Measurements from ENCODE around the gene HOMER2. TPM values are rescaled to one million over a fixed set of nuclear protein-coding genes. Genes with fewer than 3 reads are reported as not detected.
"Not testable (repeated sequence)": the region's sequence is repeated elsewhere in the genome, so short reads cannot be mapped to it uniquely, and the experiment has no call there.

HOMER2 gene
- 3.7 and 4.1 TPM in 2 replicates for total RNA-seq (2012; rRNA removed)

GRCh38 chr15:82952158-82953081, at the start of gene HOMER2:
Gene HOMER2 (minus strand): TSS chr15:82952720. CDS start chr15:82952535, 185 bp downstream.
- H3K4me2 ChIP-seq (ENCODE audit: low read length), result peak within 1 kb of the TSS; percentile 83
- H3K4me3 ChIP-seq (ENCODE audit: low read length), result peak within 1 kb of the TSS; percentile 73
- H3K4me1 ChIP-seq (ENCODE audit: control insufficient read depth, insufficient read depth, low read length), result peaks cover 8% of the 10 kb centered on the region
- peak within 1 kb of the TSS; percentile 61 for H3K9ac ChIP-seq (ENCODE audit: low read depth, low read length)
- H3K9me3 ChIP-seq (replicated peaks; ENCODE audit: low read length), result no peaks in the 10 kb centered on the region
- no peaks in the 10 kb centered on the region for H3K36me3 ChIP-seq (ENCODE audit: insufficient read depth, low read length)
- peaks cover 11% of the 10 kb centered on the region for H3K27me3 ChIP-seq (ENCODE audit: control insufficient read depth, insufficient read depth, low read length)

GRCh38 chr15:83000672-83001031, 48.1 kb upstream of the HOMER2 start:
- not testable (repeated sequence) for H3K36me3 ChIP-seq (ENCODE audit: insufficient read depth, low read length); H3K4me1 ChIP-seq (ENCODE audit: control insufficient read depth, insufficient read depth, low read length); H3K9me3 ChIP-seq (replicated peaks; ENCODE audit: low read length); H3K4me2 ChIP-seq (ENCODE audit: low read length); H3K9ac ChIP-seq (ENCODE audit: low read depth, low read length); H3K27me3 ChIP-seq (ENCODE audit: control insufficient read depth, insufficient read depth, low read length); H3K4me3 ChIP-seq (ENCODE audit: low read length)

- no peaks in the 10 kb centered on the region for H3K27me3 ChIP-seq (ENCODE audit: control insufficient read depth, insufficient read depth, low read length)
- H3K9me3 ChIP-seq (replicated peaks; ENCODE audit: low read length), result no peaks in the 10 kb centered on the region
- peak overlapping the region; percentile 61 for H3K9ac ChIP-seq (ENCODE audit: low read depth, low read length)
- H3K4me3 ChIP-seq (ENCODE audit: low read length), result peak overlapping the region; percentile 68
- H3K4me1 ChIP-seq (ENCODE audit: control insufficient read depth, insufficient read depth, low read length), result no peaks in the 10 kb centered on the region
- H3K36me3 ChIP-seq (ENCODE audit: insufficient read depth, low read length), result no peaks in the 10 kb centered on the region
- peak overlapping the region; percentile 86 for H3K4me2 ChIP-seq (ENCODE audit: low read length)
Observed at GRCh38 chr15:82999905-83000671, 47.6 kb upstream of the HOMER2 start.

- Histone ChIP-seq H3K9me3 (replicated peaks; ENCODE audit: low read length) (no peaks in the 10 kb centered on the region), H3K4me3 (ENCODE audit: low read length) (no peak overlapping the region), H3K9ac (ENCODE audit: low read depth, low read length) (no peak overlapping the region)
Observed at GRCh38 chr15:82999426-82999825, 46.9 kb upstream of the HOMER2 start.

GRCh38 chr15:82995938-82996337, 43.4 kb upstream of the HOMER2 start:
- H3K27me3 ChIP-seq (ENCODE audit: control insufficient read depth, insufficient read depth, low read length), result no peaks in the 10 kb centered on the region
- no peaks in the 10 kb centered on the region for H3K9me3 ChIP-seq (replicated peaks; ENCODE audit: low read length)
- no peak overlapping the region for H3K4me2 ChIP-seq (ENCODE audit: low read length)
- no peaks in the 10 kb centered on the region for H3K36me3 ChIP-seq (ENCODE audit: insufficient read depth, low read length)
- no peak overlapping the region for H3K4me3 ChIP-seq (ENCODE audit: low read length)
- H3K9ac ChIP-seq (ENCODE audit: low read depth, low read length), result no peak overlapping the region
- no peaks in the 10 kb centered on the region for H3K4me1 ChIP-seq (ENCODE audit: control insufficient read depth, insufficient read depth, low read length)

More at GRCh38 chr15:82999426-82999825, 46.9 kb upstream of the HOMER2 start:
- H3K27me3 ChIP-seq (ENCODE audit: control insufficient read depth, insufficient read depth, low read length), result no peaks in the 10 kb centered on the region
- H3K4me1 ChIP-seq (ENCODE audit: control insufficient read depth, insufficient read depth, low read length), result no peaks in the 10 kb centered on the region
- no peaks in the 10 kb centered on the region for H3K36me3 ChIP-seq (ENCODE audit: insufficient read depth, low read length)
- no peak overlapping the region for H3K4me2 ChIP-seq (ENCODE audit: low read length)

- Histone ChIP-seq H3K4me2 (ENCODE audit: low read length) (no peak overlapping the region), H3K9ac (ENCODE audit: low read depth, low read length) (no peak overlapping the region), H3K4me3 (ENCODE audit: low read length) (no peak overlapping the region), H3K9me3 (replicated peaks; ENCODE audit: low read length) (no peaks in the 10 kb centered on the region), H3K27me3 (ENCODE audit: control insufficient read depth, insufficient read depth, low read length) (no peaks in the 10 kb centered on the region), H3K36me3 (ENCODE audit: insufficient read depth, low read length) (no peaks in the 10 kb centered on the region), H3K4me1 (ENCODE audit: control insufficient read depth, insufficient read depth, low read length) (no peaks in the 10 kb centered on the region)
Observed at GRCh38 chr15:82995076-82995475, 42.6 kb upstream of the HOMER2 start.

GRCh38 chr15:82993144-82993543, 40.6 kb upstream of the HOMER2 start:
- no peak overlapping the region for H3K4me2 ChIP-seq (ENCODE audit: low read length)
- no peak overlapping the region for H3K9ac ChIP-seq (ENCODE audit: low read depth, low read length)
- H3K27me3 ChIP-seq (ENCODE audit: control insufficient read depth, insufficient read depth, low read length), result no peaks in the 10 kb centered on the region
- H3K36me3 ChIP-seq (ENCODE audit: insufficient read depth, low read length), result peaks cover 3% of the 10 kb centered on the region
- H3K9me3 ChIP-seq (replicated peaks; ENCODE audit: low read length), result no peaks in the 10 kb centered on the region
- no peaks in the 10 kb centered on the region for H3K4me1 ChIP-seq (ENCODE audit: control insufficient read depth, insufficient read depth, low read length)
- H3K4me3 ChIP-seq (ENCODE audit: low read length), result no peak overlapping the region

- H3K9me3 ChIP-seq (replicated peaks; ENCODE audit: low read length), result no peaks in the 10 kb centered on the region
- no peak overlapping the region for H3K4me2 ChIP-seq (ENCODE audit: low read length)
- H3K4me1 ChIP-seq (ENCODE audit: control insufficient read depth, insufficient read depth, low read length), result no peaks in the 10 kb centered on the region
- peaks cover 3% of the 10 kb centered on the region for H3K36me3 ChIP-seq (ENCODE audit: insufficient read depth, low read length)
- no peaks in the 10 kb centered on the region for H3K27me3 ChIP-seq (ENCODE audit: control insufficient read depth, insufficient read depth, low read length)
- H3K9ac ChIP-seq (ENCODE audit: low read depth, low read length), result no peak overlapping the region
- H3K4me3 ChIP-seq (ENCODE audit: low read length), result no peak overlapping the region
Observed at GRCh38 chr15:82992436-82992998, 40.0 kb upstream of the HOMER2 start.

GRCh38 chr15:82986442-82986780, 33.9 kb upstream of the HOMER2 start:
- peaks cover 13% of the 10 kb centered on the region for H3K4me1 ChIP-seq (ENCODE audit: control insufficient read depth, insufficient read depth, low read length)
- H3K9me3 ChIP-seq (replicated peaks; ENCODE audit: low read length), result no peaks in the 10 kb centered on the region
- H3K4me3 ChIP-seq (ENCODE audit: low read length), result peak overlapping the region; percentile 97
- H3K9ac ChIP-seq (ENCODE audit: low read depth, low read length), result peak overlapping the region; percentile 92
- H3K36me3 ChIP-seq (ENCODE audit: insufficient read depth, low read length), result peaks cover 3% of the 10 kb centered on the region
- H3K27me3 ChIP-seq (ENCODE audit: control insufficient read depth, insufficient read depth, low read length), result no peaks in the 10 kb centered on the region
- peak overlapping the region; percentile 95 for H3K4me2 ChIP-seq (ENCODE audit: low read length)

- H3K9ac ChIP-seq (ENCODE audit: low read depth, low read length), result peak within 1 kb of the TSS; percentile 92
Observed at GRCh38 chr15:82985688-82986441, 33.3 kb upstream of the HOMER2 start, which contains the start of gene RAMAC. Gene RAMAC (plus strand): TSS chr15:82986210. CDS start chr15:82989019, 2,809 bp downstream.

GRCh38 chr15:82980981-82981380, 28.5 kb upstream of the HOMER2 start:
- no peak overlapping the region for H3K4me3 ChIP-seq (ENCODE audit: low read length)
- H3K4me2 ChIP-seq (ENCODE audit: low read length), result no peak overlapping the region
- peaks cover 7% of the 10 kb centered on the region for H3K4me1 ChIP-seq (ENCODE audit: control insufficient read depth, insufficient read depth, low read length)
- no peak overlapping the region for H3K9ac ChIP-seq (ENCODE audit: low read depth, low read length)
- H3K27me3 ChIP-seq (ENCODE audit: control insufficient read depth, insufficient read depth, low read length), result no peaks in the 10 kb centered on the region
- H3K9me3 ChIP-seq (replicated peaks; ENCODE audit: low read length), result no peaks in the 10 kb centered on the region
- no peaks in the 10 kb centered on the region for H3K36me3 ChIP-seq (ENCODE audit: insufficient read depth, low read length)

More at GRCh38 chr15:82985688-82986441, 33.3 kb upstream of the HOMER2 start, which contains the start of gene RAMAC:
- H3K36me3 ChIP-seq (ENCODE audit: insufficient read depth, low read length), result peaks cover 3% of the 10 kb centered on the region
- H3K27me3 ChIP-seq (ENCODE audit: control insufficient read depth, insufficient read depth, low read length), result no peaks in the 10 kb centered on the region
- H3K4me2 ChIP-seq (ENCODE audit: low read length), result peak within 1 kb of the TSS; percentile 95
- peaks cover 13% of the 10 kb centered on the region for H3K4me1 ChIP-seq (ENCODE audit: control insufficient read depth, insufficient read depth, low read length)
- no peaks in the 10 kb centered on the region for H3K9me3 ChIP-seq (replicated peaks; ENCODE audit: low read length)
- H3K4me3 ChIP-seq (ENCODE audit: low read length), result peak within 1 kb of the TSS; percentile 97
